ENCODE data around the gene MT3.

MT3 gene

DNA sequence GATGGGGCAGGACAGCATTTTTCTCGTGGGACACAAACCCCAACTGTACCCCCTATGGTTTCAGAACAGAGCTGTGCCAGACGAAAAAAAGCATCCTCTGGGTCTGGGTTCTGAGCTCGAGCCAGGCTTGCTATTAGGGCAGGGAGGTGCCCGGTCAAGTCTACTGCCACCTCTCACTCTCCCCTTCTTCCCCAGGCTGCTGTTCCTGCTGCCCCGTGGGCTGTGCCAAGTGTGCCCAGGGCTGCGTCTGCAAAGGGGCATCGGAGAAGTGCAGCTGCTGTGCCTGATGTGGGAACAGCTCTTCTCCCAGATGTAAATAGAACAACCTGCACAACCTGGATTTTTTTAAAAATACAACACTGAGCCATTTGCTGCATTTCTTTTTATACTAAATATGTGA, 37.4 kb downstream of the MT3 start:
- no peaks in the 10 kb centered on the region for H3K9me3 ChIP-seq (ENCODE audit: insufficient read depth, low read depth, low read length)
- H3K4me1 ChIP-seq (ENCODE audit: insufficient read depth, low read length, poor library complexity, severe bottlenecking): no peaks in the 10 kb centered on the region
- H2AFZ ChIP-seq (ENCODE audit: low read length): no peak overlapping the region
- H3K9ac ChIP-seq (ENCODE audit: low read depth, low read length, poor library complexity, severe bottlenecking): no peak overlapping the region
- H3K4me3 ChIP-seq (ENCODE audit: low read length, poor library complexity, severe bottlenecking): no peak overlapping the region
- H3K36me3 ChIP-seq (ENCODE audit: insufficient read depth, low read length): no peaks in the 10 kb centered on the region
- H3K4me2 ChIP-seq (ENCODE audit: low read depth, low read length, poor library complexity, severe bottlenecking): no peak overlapping the region
- H4K20me1 ChIP-seq (ENCODE audit: insufficient read depth, low read length, poor library complexity, severe bottlenecking): no peaks in the 10 kb centered on the region
- no peaks in the 10 kb centered on the region for H3K9me2 ChIP-seq (replicated peaks; ENCODE audit: low read depth, low read length)
- H3K27me3 ChIP-seq (ENCODE audit: insufficient read depth, low read length, poor library complexity, severe bottlenecking): no peaks in the 10 kb centered on the region
- no peaks in the 10 kb centered on the region for H3F3A ChIP-seq (ENCODE audit: low read depth)
- TF ChIP-seq, protein P1, sequence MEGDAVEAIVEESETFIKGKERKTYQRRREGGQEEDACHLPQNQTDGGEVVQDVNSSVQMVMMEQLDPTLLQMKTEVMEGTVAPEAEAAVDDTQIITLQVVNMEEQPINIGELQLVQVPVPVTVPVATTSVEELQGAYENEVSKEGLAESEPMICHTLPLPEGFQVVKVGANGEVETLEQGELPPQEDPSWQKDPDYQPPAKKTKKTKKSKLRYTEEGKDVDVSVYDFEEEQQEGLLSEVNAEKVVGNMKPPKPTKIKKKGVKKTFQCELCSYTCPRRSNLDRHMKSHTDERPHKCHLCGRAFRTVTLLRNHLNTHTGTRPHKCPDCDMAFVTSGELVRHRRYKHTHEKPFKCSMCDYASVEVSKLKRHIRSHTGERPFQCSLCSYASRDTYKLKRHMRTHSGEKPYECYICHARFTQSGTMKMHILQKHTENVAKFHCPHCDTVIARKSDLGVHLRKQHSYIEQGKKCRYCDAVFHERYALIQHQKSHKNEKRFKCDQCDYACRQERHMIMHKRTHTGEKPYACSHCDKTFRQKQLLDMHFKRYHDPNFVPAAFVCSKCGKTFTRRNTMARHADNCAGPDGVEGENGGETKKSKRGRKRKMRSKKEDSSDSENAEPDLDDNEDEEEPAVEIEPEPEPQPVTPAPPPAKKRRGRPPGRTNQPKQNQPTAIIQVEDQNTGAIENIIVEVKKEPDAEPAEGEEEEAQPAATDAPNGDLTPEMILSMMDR (conservative IDR thresholded peaks at IDR 0.05; ENCODE audit: low read length): no peak
- no peak for TF ChIP-seq EZH2phosphoT487 (IDR thresholded peaks at IDR 0.05; ENCODE audit: borderline replicate concordance)
- no peaks in the 10 kb centered on the region for H3K79me2 ChIP-seq (ENCODE audit: insufficient read depth, low read length)

DNA sequence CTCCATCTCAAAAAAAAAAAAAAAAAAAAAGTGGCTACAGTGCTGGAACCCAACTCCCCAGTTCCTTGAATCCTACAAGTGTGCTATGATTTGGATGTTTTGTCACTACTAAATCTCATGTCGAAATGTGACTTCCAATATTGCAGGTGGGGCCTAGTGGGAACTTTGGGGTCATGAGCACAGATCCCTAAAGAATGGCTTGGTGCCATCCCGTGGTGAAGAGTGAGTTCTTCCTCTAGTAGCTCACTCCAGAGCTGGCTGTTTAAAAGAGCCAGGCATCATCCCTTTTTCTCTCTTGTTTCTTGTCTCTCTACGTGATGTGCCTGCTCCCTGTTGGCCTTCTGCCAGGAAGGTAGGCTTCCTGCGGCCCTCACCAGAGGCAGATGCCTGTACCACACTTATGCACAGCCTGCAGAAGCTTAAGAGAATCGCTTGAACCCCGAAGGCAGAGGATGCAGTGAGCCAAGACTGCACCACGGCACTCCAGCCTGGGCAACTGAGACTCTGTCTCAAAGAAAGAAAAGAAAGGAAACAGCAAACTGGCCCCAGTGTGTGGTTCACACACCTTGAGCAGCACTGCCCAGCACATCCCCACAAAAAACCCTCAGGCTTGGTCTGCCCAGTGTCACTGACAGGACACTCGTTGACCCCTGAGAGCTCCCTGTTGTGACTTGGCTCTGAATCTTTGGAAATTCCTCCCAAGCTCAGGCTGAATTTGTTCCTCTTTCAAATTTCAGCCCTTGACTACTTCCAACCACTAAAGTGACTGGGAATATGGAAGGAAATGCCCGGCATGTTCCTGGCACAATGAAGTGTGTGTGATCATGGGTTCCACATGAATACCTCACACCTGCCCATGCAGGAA, 39.4 kb downstream of the MT3 start:
- no peaks in the 10 kb centered on the region for H3K4me1 ChIP-seq (ENCODE audit: insufficient read depth, low read length, poor library complexity, severe bottlenecking)
- H3K4me3 ChIP-seq (ENCODE audit: low read length, poor library complexity, severe bottlenecking): no peak overlapping the region
- no peaks in the 10 kb centered on the region for H3K9me2 ChIP-seq (replicated peaks; ENCODE audit: low read depth, low read length)
- H4K20me1 ChIP-seq (ENCODE audit: insufficient read depth, low read length, poor library complexity, severe bottlenecking): no peaks in the 10 kb centered on the region
- no peaks in the 10 kb centered on the region for H3F3A ChIP-seq (ENCODE audit: low read depth)
- no peaks in the 10 kb centered on the region for H3K36me3 ChIP-seq (ENCODE audit: insufficient read depth, low read length)
- no peaks in the 10 kb centered on the region for H3K9me3 ChIP-seq (ENCODE audit: insufficient read depth, low read depth, low read length)
- no peaks in the 10 kb centered on the region for H3K27me3 ChIP-seq (ENCODE audit: insufficient read depth, low read length, poor library complexity, severe bottlenecking)
- no peak overlapping the region for H3K4me2 ChIP-seq (ENCODE audit: low read depth, low read length, poor library complexity, severe bottlenecking)
- no peaks in the 10 kb centered on the region for H3K79me2 ChIP-seq (ENCODE audit: insufficient read depth, low read length)
- no peak overlapping the region for H3K9ac ChIP-seq (ENCODE audit: low read depth, low read length, poor library complexity, severe bottlenecking)
- H2AFZ ChIP-seq (ENCODE audit: low read length): no peak overlapping the region
- no peak for TF ChIP-seq EZH2phosphoT487 (IDR thresholded peaks at IDR 0.05; ENCODE audit: borderline replicate concordance)

DNA sequence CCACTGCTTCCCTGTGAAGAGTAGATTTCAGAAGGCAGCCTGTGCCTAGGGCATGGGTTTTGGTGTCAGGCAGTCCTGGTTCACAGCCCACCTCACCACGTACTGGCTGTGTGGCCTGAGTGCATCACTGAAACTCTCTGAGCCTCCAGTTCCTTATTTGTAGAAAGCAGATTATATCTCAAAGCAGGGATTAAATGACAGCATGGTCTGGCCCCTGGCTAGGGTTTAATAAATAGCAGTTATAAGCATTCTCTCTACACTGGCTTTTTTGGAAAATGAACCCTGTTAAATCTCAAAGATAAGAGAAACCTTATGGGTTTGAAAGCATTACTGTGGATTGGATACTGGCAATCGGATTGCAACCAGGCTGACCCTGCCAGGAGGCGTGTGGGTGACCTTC, 40.2 kb downstream of the MT3 start:
- H3K9me3 ChIP-seq (ENCODE audit: insufficient read depth, low read depth, low read length): no peaks in the 10 kb centered on the region
- no peaks in the 10 kb centered on the region for H4K20me1 ChIP-seq (ENCODE audit: insufficient read depth, low read length, poor library complexity, severe bottlenecking)
- no peak overlapping the region for H3K4me3 ChIP-seq (ENCODE audit: low read length, poor library complexity, severe bottlenecking)
- H3K9ac ChIP-seq (ENCODE audit: low read depth, low read length, poor library complexity, severe bottlenecking): no peak overlapping the region
- H3K36me3 ChIP-seq (ENCODE audit: insufficient read depth, low read length): no peaks in the 10 kb centered on the region
- H3K27me3 ChIP-seq (ENCODE audit: insufficient read depth, low read length, poor library complexity, severe bottlenecking): no peaks in the 10 kb centered on the region
- H3K4me2 ChIP-seq (ENCODE audit: low read depth, low read length, poor library complexity, severe bottlenecking): no peak overlapping the region
- TF ChIP-seq, protein P1 (conservative IDR thresholded peaks at IDR 0.05; ENCODE audit: low read length): no peak
- TF ChIP-seq EZH2phosphoT487 (IDR thresholded peaks at IDR 0.05; ENCODE audit: borderline replicate concordance): no peak
- no peaks in the 10 kb centered on the region for H3K4me1 ChIP-seq (ENCODE audit: insufficient read depth, low read length, poor library complexity, severe bottlenecking)
- H2AFZ ChIP-seq (ENCODE audit: low read length): no peak overlapping the region
- no peaks in the 10 kb centered on the region for H3K9me2 ChIP-seq (replicated peaks; ENCODE audit: low read depth, low read length)
- H3F3A ChIP-seq (ENCODE audit: low read depth): no peaks in the 10 kb centered on the region
- H3K79me2 ChIP-seq (ENCODE audit: insufficient read depth, low read length): no peaks in the 10 kb centered on the region

DNA sequence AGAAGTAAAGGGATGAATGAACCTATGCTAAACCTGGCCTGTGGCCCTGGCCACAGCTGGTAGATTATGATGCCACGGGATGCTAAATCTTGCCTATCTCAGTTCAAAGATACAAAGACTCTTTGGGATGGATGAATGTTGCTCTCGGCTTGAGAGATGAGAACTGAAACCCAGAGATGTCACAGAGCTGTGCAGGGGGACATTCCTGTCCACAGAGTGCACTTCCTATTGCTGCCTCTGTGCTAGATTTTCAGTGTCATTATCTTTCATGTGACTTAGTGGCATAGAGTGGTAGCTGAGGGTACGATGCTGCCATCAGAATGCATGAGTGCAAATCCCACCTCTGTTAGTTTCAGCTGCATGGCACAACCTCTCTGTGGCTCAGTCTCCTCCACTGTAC, 40.8 kb downstream of the MT3 start:
- H2AFZ ChIP-seq (ENCODE audit: low read length): no peak overlapping the region
- H3K9me3 ChIP-seq (ENCODE audit: insufficient read depth, low read depth, low read length): no peaks in the 10 kb centered on the region
- H3K36me3 ChIP-seq (ENCODE audit: insufficient read depth, low read length): no peaks in the 10 kb centered on the region
- H4K20me1 ChIP-seq (ENCODE audit: insufficient read depth, low read length, poor library complexity, severe bottlenecking): no peaks in the 10 kb centered on the region
- H3K9me2 ChIP-seq (replicated peaks; ENCODE audit: low read depth, low read length): no peaks in the 10 kb centered on the region
- no peak overlapping the region for H3K4me3 ChIP-seq (ENCODE audit: low read length, poor library complexity, severe bottlenecking)
- no peaks in the 10 kb centered on the region for H3K79me2 ChIP-seq (ENCODE audit: insufficient read depth, low read length)
- no peak for TF ChIP-seq EZH2phosphoT487 (IDR thresholded peaks at IDR 0.05; ENCODE audit: borderline replicate concordance)
- TF ChIP-seq, protein P1 (conservative IDR thresholded peaks at IDR 0.05; ENCODE audit: low read length): no peak
- no peak overlapping the region for H3K9ac ChIP-seq (ENCODE audit: low read depth, low read length, poor library complexity, severe bottlenecking)
- H3K4me1 ChIP-seq (ENCODE audit: insufficient read depth, low read length, poor library complexity, severe bottlenecking): no peaks in the 10 kb centered on the region
- no peak overlapping the region for H3K4me2 ChIP-seq (ENCODE audit: low read depth, low read length, poor library complexity, severe bottlenecking)
- H3F3A ChIP-seq (ENCODE audit: low read depth): no peaks in the 10 kb centered on the region
- H3K27me3 ChIP-seq (ENCODE audit: insufficient read depth, low read length, poor library complexity, severe bottlenecking): no peaks in the 10 kb centered on the region
